HEK293 (cell line): ENCODE data around the gene MRTFA.

Experiments used
- CTCF ChIA-PET: fragments of 350-600 bp; formaldehyde crosslinking; extraction: SDS; loops from one replicate; lab custom pipeline; 2021; ENCODE audit warnings: antibody characterized with exemption; lab: Yijun Ruan, JAX
- POLR2A ChIA-PET: fragments of 300-600 bp; formaldehyde crosslinking; extraction: SDS; loops from one replicate; lab custom pipeline; 2020; ENCODE audit warnings: antibody characterized with exemption, inconsistent platforms; lab: Yijun Ruan, JAX
- H3K27ac ChIP-seq: fragments of 200-500 bp; sonication (Bioruptor generic); 2 replicates; pipeline ENCODE4 v1.5.1; 2014; ENCODE audit warnings: low read depth, low read length, control low read depth, inconsistent platforms; ENCODE audit errors: extremely low read depth
- H3K36me3 ChIP-seq, 2 experiments: fragments of 200-500 bp in 1 of 2; sonication (Bioruptor generic) in 1 of 2; 1 replicate in 1 of 2; 2 replicates in 1 of 2; pipeline ENCODE4 v1.5.1; 2014 to 2017; ENCODE audit warnings: inconsistent platforms in 2 of 2, low read length in 2 of 2; ENCODE audit not compliant: control insufficient read depth in 2 of 2, insufficient read depth in 1 of 2
- H3K4me1 ChIP-seq: fragments of 200-500 bp; sonication (Bioruptor generic); 2 replicates; pipeline ENCODE4 v1.5.1; 2014; ENCODE audit warnings: mild to moderate bottlenecking, low read length, inconsistent platforms; ENCODE audit not compliant: control insufficient read depth, insufficient read depth
- H3K4me3 ChIP-seq: 2 replicates; pipeline ENCODE4 v1.5.1; 2011; ENCODE audit warnings: low read depth, mild to moderate bottlenecking, control low read depth, low read length, moderate library complexity
- H3K9me3 ChIP-seq: fragments of 200-500 bp; sonication (Bioruptor generic); 2 replicates; pipeline ENCODE4 v1.5.1; 2014; ENCODE audit warnings: low read depth, low read length, inconsistent platforms; ENCODE audit not compliant: control insufficient read depth, insufficient read depth
- BCL11A ChIP-seq: fragments of 450-650 bp; formaldehyde crosslinking; IDR thresholded peaks from 2 replicates; pipeline ENCODE4 v1.5.1; 2016; ENCODE audit warnings: low read depth, missing biosample characterization, missing genetic modification characterization
- BCL6B ChIP-seq: fragments of 450-650 bp; formaldehyde crosslinking; IDR thresholded peaks from 2 replicates; pipeline ENCODE4 v1.5.1; 2017; ENCODE audit warnings: missing biosample characterization, missing genetic modification characterization
- EGR2 ChIP-seq: fragments of 450-650 bp; formaldehyde crosslinking; IDR thresholded peaks from 2 replicates; pipeline ENCODE4 v1.5.1; 2016; ENCODE audit warnings: low read depth, missing biosample characterization, missing genetic modification characterization
- KLF9 ChIP-seq: fragments of 450-650 bp; formaldehyde crosslinking; IDR thresholded peaks from 2 replicates; pipeline ENCODE4 v1.5.1; 2016; ENCODE audit warnings: missing biosample characterization, missing genetic modification characterization, low read depth
- MEIS1 ChIP-seq: sonication (generic); formaldehyde crosslinking; IDR thresholded peaks from 2 replicates; pipeline ENCODE4 v1.8.1; 2022; ENCODE audit warnings: missing genetic modification reagents, mild to moderate bottlenecking, borderline replicate concordance
- MZF1 ChIP-seq: fragments of 450-650 bp; formaldehyde crosslinking; IDR thresholded peaks from 2 replicates; pipeline ENCODE4 v1.5.1; 2017; ENCODE audit warnings: missing biosample characterization, missing genetic modification characterization, borderline replicate concordance
- PRDM10 ChIP-seq: fragments of 450-650 bp; formaldehyde crosslinking; IDR thresholded peaks from 2 replicates; pipeline ENCODE4 v1.5.1; 2016; ENCODE audit warnings: missing biosample characterization, missing genetic modification characterization
- TRIM28 ChIP-seq: IDR thresholded peaks from 2 replicates; pipeline ENCODE4 v1.6.1; 2011; ENCODE audit warnings: low read length, control low read depth, borderline replicate concordance
- ZBTB44 ChIP-seq: fragments of 450-650 bp; IDR thresholded peaks from 2 replicates; pipeline ENCODE4 v1.5.1; 2018; ENCODE audit warnings: missing biosample characterization, mild to moderate bottlenecking, missing genetic modification characterization
- ZFP37 ChIP-seq: fragments of 450-650 bp; formaldehyde crosslinking; IDR thresholded peaks from 2 replicates; pipeline ENCODE4 v1.5.1; 2016; ENCODE audit warnings: missing biosample characterization, missing genetic modification characterization
- ZFP41 ChIP-seq: fragments of 450-650 bp; formaldehyde crosslinking; IDR thresholded peaks from 2 replicates; pipeline ENCODE4 v1.5.1; 2016; ENCODE audit warnings: missing biosample characterization, missing genetic modification characterization, borderline replicate concordance
- ZNF10 ChIP-seq: fragments of 450-650 bp; formaldehyde crosslinking; IDR thresholded peaks from 2 replicates; pipeline ENCODE4 v1.5.1; 2017; ENCODE audit warnings: missing biosample characterization, missing genetic modification characterization
- ZNF146 ChIP-seq: fragments of 450-650 bp; formaldehyde crosslinking; IDR thresholded peaks from 2 replicates; pipeline ENCODE4 v1.5.1; 2016; ENCODE audit warnings: missing biosample characterization, missing genetic modification characterization
- ZNF214 ChIP-seq: fragments of 450-650 bp; formaldehyde crosslinking; IDR thresholded peaks from 2 replicates; pipeline ENCODE4 v1.5.1; 2017; ENCODE audit warnings: missing biosample characterization, mild to moderate bottlenecking, missing genetic modification characterization, borderline replicate concordance
- ZNF362 ChIP-seq: fragments of 450-650 bp; formaldehyde crosslinking; IDR thresholded peaks from 2 replicates; pipeline ENCODE4 v1.5.1; 2016; ENCODE audit warnings: missing biosample characterization, missing genetic modification characterization
- ZNF423 ChIP-seq: fragments of 450-650 bp; formaldehyde crosslinking; IDR thresholded peaks from 2 replicates; pipeline ENCODE4 v1.5.1; 2016; ENCODE audit warnings: missing biosample characterization, missing genetic modification characterization
- ZNF529 ChIP-seq: fragments of 450-650 bp; formaldehyde crosslinking; IDR thresholded peaks from 2 replicates; pipeline ENCODE4 v1.5.1; 2017; ENCODE audit warnings: missing genetic modification characterization, missing biosample characterization; ENCODE audit not compliant: insufficient replicate concordance
- ZNF548 ChIP-seq: fragments of 450-650 bp; formaldehyde crosslinking; IDR thresholded peaks from 2 replicates; pipeline ENCODE4 v1.5.1; 2016; ENCODE audit warnings: missing biosample characterization, missing genetic modification characterization
- ZNF555 ChIP-seq: fragments of 450-650 bp; formaldehyde crosslinking; conservative IDR thresholded peaks from 2 replicates; pipeline ENCODE4 v1.5.1; 2017; ENCODE audit warnings: missing biosample characterization, mild to moderate bottlenecking, missing genetic modification characterization, inconsistent platforms
- ZNF561 ChIP-seq: fragments of 450-650 bp; IDR thresholded peaks from 2 replicates; pipeline ENCODE4 v1.5.1; 2018; ENCODE audit warnings: missing biosample characterization, missing genetic modification characterization, borderline replicate concordance
- ZNF571 ChIP-seq: fragments of 450-650 bp; formaldehyde crosslinking; IDR thresholded peaks from 2 replicates; pipeline ENCODE4 v1.5.0; 2017; ENCODE audit warnings: missing biosample characterization, missing genetic modification characterization
- ZNF624 ChIP-seq: fragments of 450-650 bp; formaldehyde crosslinking; IDR thresholded peaks from 2 replicates; pipeline ENCODE4 v1.5.1; 2017; ENCODE audit warnings: missing biosample characterization, missing genetic modification characterization
- ZNF660 ChIP-seq: fragments of 450-650 bp; IDR thresholded peaks from 2 replicates; pipeline ENCODE4 v1.5.1; 2018; ENCODE audit warnings: missing biosample characterization, mild to moderate bottlenecking, missing genetic modification characterization
- ZNF670 ChIP-seq: fragments of 450-650 bp; formaldehyde crosslinking; IDR thresholded peaks from 2 replicates; pipeline ENCODE4 v1.5.1; 2016; ENCODE audit warnings: missing biosample characterization, missing genetic modification characterization, low read depth
- ZNF692 ChIP-seq: fragments of 450-650 bp; formaldehyde crosslinking; IDR thresholded peaks from 2 replicates; pipeline ENCODE4 v1.5.1; 2016; ENCODE audit warnings: missing biosample characterization, missing genetic modification characterization
- ZNF792 ChIP-seq: fragments of 450-650 bp; formaldehyde crosslinking; IDR thresholded peaks from 2 replicates; pipeline ENCODE4 v1.5.1; 2016; ENCODE audit warnings: missing biosample characterization, missing genetic modification characterization

Gene MRTFA

GRCh38 chr22:40452730-40453487, 183.6 kb downstream of the MRTFA start (continued):
- TF ChIP-seq ZBTB44 (tag by site-specific recombination) (peak; percentile 57; the same call in 1 of the 2 replicates), TRIM28 (peak; percentile 59; the same call in 1 of the 2 replicates), ZNF362 (peak; percentile 63; the same call in 1 of the 2 replicates), ZNF214 (tag by site-specific recombination) (peak; percentile 51; the same call in 1 of the 2 replicates), ZNF423 (no peak), ZNF571 (peak; percentile 90; the same call in 1 of the 2 replicates), ZNF624 (tag by site-specific recombination) (0 out of 2 replicates have a peak, but pooled peaks have one; percentile 55), ZNF529 (peak; percentile 9), ZNF692 (tag by site-specific recombination) (0 out of 2 replicates have a peak, but pooled peaks have one; percentile 25), BCL6B (tag by site-specific recombination) (0 out of 2 replicates have a peak, but pooled peaks have one; percentile 54), PRDM10 (peak; percentile 87), ZNF792 (tag by site-specific recombination) (no peak), ZNF561 (tag by site-specific recombination) (0 out of 2 replicates have a peak, but pooled peaks have one; percentile 45), ZNF660 (tag by site-specific recombination) (peak; percentile 48; the same call in 1 of the 2 replicates)

- no peak overlapping the region for H3K4me3 ChIP-seq
- POLR2A ChIA-PET: no interaction called here
- TF ChIP-seq MZF1: no peak
- TF ChIP-seq ZNF10: no peak
- no peak for TF ChIP-seq ZNF146
- no peak for TF ChIP-seq ZFP41 (tag by site-specific recombination)
- TF ChIP-seq KLF9 (tag by site-specific recombination): no peak
- no peak for TF ChIP-seq ZNF548 (tag by site-specific recombination)
- no peak for TF ChIP-seq BCL11A (tag by site-specific recombination)
- no peak for TF ChIP-seq ZNF362
- TF ChIP-seq EGR2: no peak
- no peak for TF ChIP-seq ZNF670
- TF ChIP-seq ZNF555 (tag by site-specific recombination): no peak
- no peak for TF ChIP-seq ZFP37 (tag by site-specific recombination)
- TF ChIP-seq MEIS1: no peak
Measured at GRCh38 chr22:40451210-40451609, 185.3 kb downstream of the MRTFA start.

More at GRCh38 chr22:40451210-40451609, 185.3 kb downstream of the MRTFA start:
- no peaks in the 10 kb centered on the region for H3K9me3 ChIP-seq
- H3K4me1 ChIP-seq: peaks cover 18% of the 10 kb centered on the region
- no peak overlapping the region for H3K27ac ChIP-seq
- CTCF ChIA-PET: interaction anchor here (9.3 kb wide), 1 partner anchor 15 kb away, joined by 72 read pairs; no protein-coding TSS in a partner anchor
- no peaks in the 10 kb centered on the region for H3K36me3 ChIP-seq
